Measurements from ENCODE around the gene VPS33B.

DNA sequence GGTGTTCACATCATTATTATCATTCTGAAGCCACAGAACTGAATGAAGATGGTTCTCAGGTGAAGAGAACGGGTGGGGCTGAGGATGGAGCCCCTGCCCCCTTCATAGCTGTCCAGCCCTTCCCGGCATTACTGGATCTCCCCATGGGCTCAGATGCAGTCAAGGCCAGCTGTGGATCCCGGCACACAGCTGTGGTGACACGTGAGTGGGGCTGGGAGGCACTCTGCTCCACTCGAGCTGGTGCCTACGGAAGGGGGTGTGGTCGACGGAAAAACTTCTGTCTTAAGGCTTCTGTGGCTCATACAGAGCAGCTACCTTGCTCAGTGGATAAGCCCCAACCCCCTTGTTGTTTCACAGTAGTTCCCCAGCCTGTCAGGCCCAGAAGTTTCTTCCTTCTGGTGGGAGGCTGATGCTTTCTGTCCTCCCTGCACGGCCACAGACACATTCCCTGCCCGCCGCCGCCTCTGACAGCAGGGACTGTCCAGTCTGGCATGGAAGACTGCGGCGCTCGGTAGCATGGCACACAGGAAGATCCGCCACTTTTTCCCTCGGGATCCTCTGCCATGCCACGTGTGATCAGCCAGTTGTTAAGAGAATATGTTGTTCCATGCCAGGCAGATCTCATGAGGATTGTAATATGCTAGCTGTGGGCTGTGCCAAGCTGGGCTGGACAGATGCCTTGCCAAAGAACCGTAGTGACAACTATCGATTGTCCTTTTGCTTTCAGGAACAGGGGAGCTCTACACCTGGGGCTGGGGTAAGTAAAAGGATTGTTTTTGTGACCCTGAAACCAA, 61.9 kb downstream of the VPS33B start:
- TF ChIP-seq POLR2A (IDR thresholded peaks at IDR 0.05): no peak
- TF ChIP-seq, protein P1, sequence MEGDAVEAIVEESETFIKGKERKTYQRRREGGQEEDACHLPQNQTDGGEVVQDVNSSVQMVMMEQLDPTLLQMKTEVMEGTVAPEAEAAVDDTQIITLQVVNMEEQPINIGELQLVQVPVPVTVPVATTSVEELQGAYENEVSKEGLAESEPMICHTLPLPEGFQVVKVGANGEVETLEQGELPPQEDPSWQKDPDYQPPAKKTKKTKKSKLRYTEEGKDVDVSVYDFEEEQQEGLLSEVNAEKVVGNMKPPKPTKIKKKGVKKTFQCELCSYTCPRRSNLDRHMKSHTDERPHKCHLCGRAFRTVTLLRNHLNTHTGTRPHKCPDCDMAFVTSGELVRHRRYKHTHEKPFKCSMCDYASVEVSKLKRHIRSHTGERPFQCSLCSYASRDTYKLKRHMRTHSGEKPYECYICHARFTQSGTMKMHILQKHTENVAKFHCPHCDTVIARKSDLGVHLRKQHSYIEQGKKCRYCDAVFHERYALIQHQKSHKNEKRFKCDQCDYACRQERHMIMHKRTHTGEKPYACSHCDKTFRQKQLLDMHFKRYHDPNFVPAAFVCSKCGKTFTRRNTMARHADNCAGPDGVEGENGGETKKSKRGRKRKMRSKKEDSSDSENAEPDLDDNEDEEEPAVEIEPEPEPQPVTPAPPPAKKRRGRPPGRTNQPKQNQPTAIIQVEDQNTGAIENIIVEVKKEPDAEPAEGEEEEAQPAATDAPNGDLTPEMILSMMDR (IDR thresholded peaks at IDR 0.05): no peak
- no peak for TF ChIP-seq POLR2AphosphoS5 (IDR thresholded peaks at IDR 0.05)
